ENCODE data around the gene APOM.

Gene APOM

GRCh38 chr6:31631209-31631608 is 24.5 kb upstream of the APOM start:
- DNase-seq (ENCODE audit: low read depth) = no peak

- no peak for DNase-seq (ENCODE audit: low read depth)
Measured at GRCh38 chr6:31631681-31632278, 23.9 kb upstream of the APOM start.

- DNase-seq (ENCODE audit: low read depth) = no peak
Measured at GRCh38 chr6:31632279-31632946, 23.3 kb upstream of the APOM start.

- DNase-seq (ENCODE audit: low read depth) = no peak
Measured at GRCh38 chr6:31633447-31633846, 22.2 kb upstream of the APOM start.

- DNase-seq (ENCODE audit: low read depth) = no peak
Measured at GRCh38 chr6:31634131-31634530, 21.6 kb upstream of the APOM start.

- no peak for DNase-seq (ENCODE audit: low read depth)
Measured at GRCh38 chr6:31634969-31635575, 20.6 kb upstream of the APOM start.

GRCh38 chr6:31636698-31637596 is 18.7 kb upstream of the APOM start:
- DNase-seq (ENCODE audit: low read depth) = no peak

- DNase-seq (ENCODE audit: low read depth) = no peak
Measured at GRCh38 chr6:31639043-31639442, 16.7 kb upstream of the APOM start.

- DNase-seq (ENCODE audit: low read depth) = no peak
Measured at GRCh38 chr6:31639449-31639861, 16.2 kb upstream of the APOM start.

- DNase-seq (ENCODE audit: low read depth) = no peak
Measured at GRCh38 chr6:31640612-31641011, 15.1 kb upstream of the APOM start.

GRCh38 chr6:31641370-31641769 is 14.3 kb upstream of the APOM start:
- no peak for DNase-seq (ENCODE audit: low read depth)

GRCh38 chr6:31642798-31643570 is 12.7 kb upstream of the APOM start:
- DNase-seq (ENCODE audit: low read depth) = no peak

GRCh38 chr6:31643818-31644454 is 11.8 kb upstream of the APOM start:
- DNase-seq (ENCODE audit: low read depth) = no peak

- no peak for DNase-seq (ENCODE audit: low read depth)
Measured at GRCh38 chr6:31645325-31645724, 10.4 kb upstream of the APOM start.

- no peak for DNase-seq (ENCODE audit: low read depth)
Measured at GRCh38 chr6:31651602-31652191, 4.0 kb upstream of the APOM start.

- no peak for DNase-seq (ENCODE audit: low read depth)
Measured at GRCh38 chr6:31652925-31653724, 2.6 kb upstream of the APOM start.

GRCh38 chr6:31654574-31655348 is 933 bp upstream of the APOM start:
- no peak for DNase-seq (ENCODE audit: low read depth)

- no peak for DNase-seq (ENCODE audit: low read depth)
Measured at GRCh38 chr6:31657406-31658157, 1.9 kb downstream of the APOM start.

Measured in activated T-cell treated with anti-CD3 and anti-CD28 coated beads for 1 hour (primary cell).